Urinary bladder (tissue), 4 donors: ENCODE measurements around the gene CAPZA1. TPM values are rescaled to one million over a fixed set of nuclear protein-coding genes. Genes with fewer than 3 reads are reported as not detected.
"Not testable (repeated sequence)": the region's sequence is repeated elsewhere in the genome, so short reads cannot be mapped to it uniquely, and the experiment has no call there.

Experiments
- DNase-seq: peaks from one replicate; pipeline ENCODE4 v3.0.0-alpha.2; 2015; ENCODE audit errors: extremely low spot score
- H3K27ac ChIP-seq: one replicate; pipeline ENCODE4 v1.5.1; 2013; ENCODE audit warnings: low read depth, mild to moderate bottlenecking, moderate library complexity
- H3K36me3 ChIP-seq: one replicate; pipeline ENCODE4 v1.6.1; 2013; ENCODE audit warnings: mild to moderate bottlenecking, moderate library complexity; ENCODE audit not compliant: insufficient read depth
- H3K4me1 ChIP-seq: one replicate; pipeline ENCODE4 v1.6.1; 2013; ENCODE audit warnings: mild to moderate bottlenecking, moderate library complexity; ENCODE audit not compliant: insufficient read depth
- H3K4me3 ChIP-seq: one replicate; pipeline ENCODE4 v1.5.1; 2013; ENCODE audit warnings: low read depth, low read length
- WGBS: extraction: QIAGEN DNeasy Blood & Tissue Kit; methylation state at CpG from one replicate; pipeline ENCODE4 v1.1.7; 2013; 5-methylcytosine and 5-hydroxymethylcytosine counted together
- polyA plus RNA-seq: library from polyadenylated mRNA; stranded (reverse); fragments of 200-250 nt; gene quantifications from one replicate; pipeline ENCODE4 v1.2.3, GENCODE V29; 2013
- total RNA-seq: library from RNA; depleted of rRNA; stranded (reverse); fragments of >200 nt; gene quantifications from one replicate; pipeline ENCODE4 v1.2.3, GENCODE V29; 2014
- donor health status: healthy with polysubstance abuse.
- donor health status: healthy.

The CAPZA1 gene
- total and polyA plus RNA-seq, 2 donors, result 42.3 to 192 TPM

- H3K4me1 ChIP-seq, result no peaks in the 10 kb centered on the region
- 72% methylated on average over 4 of the region's 4 CpGs for WGBS
- H3K36me3 ChIP-seq, result no peaks in the 10 kb centered on the region
- no peak overlapping the region for H3K27ac ChIP-seq
- H3K4me3 ChIP-seq, result no peak overlapping the region
- no peak for DNase-seq
Observed at GRCh38 chr1:112637254-112638109, 17.9 kb downstream of the CAPZA1 start.

GRCh38 chr1:112638110-112638428 is 18.4 kb downstream of the CAPZA1 start:
- WGBS, result 100% methylated on average over 1 of the region's 1 CpG
- Histone ChIP-seq H3K27ac (no peak overlapping the region), H3K4me1 (no peaks in the 10 kb centered on the region), H3K36me3 (no peaks in the 10 kb centered on the region), H3K4me3 (no peak overlapping the region)
- no peak for DNase-seq

- 91% methylated on average over 23 of the region's 23 CpGs for WGBS
- not testable (repeated sequence) for H3K4me1 ChIP-seq, H3K4me3 ChIP-seq, DNase-seq, H3K27ac ChIP-seq, H3K36me3 ChIP-seq
Observed at GRCh38 chr1:112640437-112640836, 20.8 kb downstream of the CAPZA1 start.

- DNase-seq, result no peak
- Histone ChIP-seq H3K4me1 (no peaks in the 10 kb centered on the region), H3K4me3 (no peak overlapping the region), H3K36me3 (peaks cover 4% of the 10 kb centered on the region), H3K27ac (no peak overlapping the region)
- WGBS, result 73% methylated on average over 2 of the region's 2 CpGs
Observed at GRCh38 chr1:112643080-112643479, 23.4 kb downstream of the CAPZA1 start.

- Histone ChIP-seq H3K4me1 (no peaks in the 10 kb centered on the region), H3K4me3 (no peak overlapping the region), H3K36me3 (peaks cover 6% of the 10 kb centered on the region), H3K27ac (no peak overlapping the region)
- DNase-seq, result no peak
- WGBS, result 95% methylated on average over 4 of the region's 4 CpGs
Observed at GRCh38 chr1:112646225-112646624, 26.6 kb downstream of the CAPZA1 start.

- Histone ChIP-seq H3K36me3 (peaks cover 7% of the 10 kb centered on the region), H3K4me3 (no peak overlapping the region), H3K4me1 (no peaks in the 10 kb centered on the region), H3K27ac (no peak overlapping the region)
- DNase-seq, result no peak
- WGBS, result 98% methylated on average over 1 of the region's 1 CpG
Observed at GRCh38 chr1:112651205-112651604, 31.6 kb downstream of the CAPZA1 start.

- no peak for DNase-seq
- WGBS, result 74% methylated on average over 3 of the region's 3 CpGs
- Histone ChIP-seq H3K4me3 (no peak overlapping the region), H3K4me1 (no peaks in the 10 kb centered on the region), H3K36me3 (peaks cover 2% of the 10 kb centered on the region), H3K27ac (no peak overlapping the region)
Observed at GRCh38 chr1:112665857-112666256, 46.2 kb downstream of the CAPZA1 start.

GRCh38 chr1:112666946-112667345 is 47.3 kb downstream of the CAPZA1 start:
- H3K4me1 ChIP-seq, result no peaks in the 10 kb centered on the region
- H3K36me3 ChIP-seq, result peaks cover 2% of the 10 kb centered on the region
- H3K27ac ChIP-seq, result no peak overlapping the region
- DNase-seq, result no peak
- 88% methylated on average over 2 of the region's 2 CpGs for WGBS
- no peak overlapping the region for H3K4me3 ChIP-seq

- 72% methylated on average over 2 of the region's 2 CpGs for WGBS
- no peaks in the 10 kb centered on the region for H3K36me3 ChIP-seq
- no peaks in the 10 kb centered on the region for H3K4me1 ChIP-seq
- DNase-seq, result no peak
- H3K27ac ChIP-seq, result no peak overlapping the region
- H3K4me3 ChIP-seq, result no peak overlapping the region
Observed at GRCh38 chr1:112672009-112672408, 52.4 kb downstream of the CAPZA1 start.

GRCh38 chr1:112672842-112673241 is 53.2 kb downstream of the CAPZA1 start:
- 81% methylated on average over 1 of the region's 1 CpG for WGBS
- Histone ChIP-seq H3K36me3 (no peaks in the 10 kb centered on the region), H3K4me1 (no peaks in the 10 kb centered on the region), H3K4me3 (no peak overlapping the region), H3K27ac (peak overlapping the region; percentile 10)
- DNase-seq, result no peak

GRCh38 chr1:112673592-112674439 is 54.2 kb downstream of the CAPZA1 start:
- peak overlapping the region; percentile 97 for H3K4me3 ChIP-seq
- H3K4me1 ChIP-seq, result no peaks in the 10 kb centered on the region
- H3K27ac ChIP-seq, result peak overlapping the region; percentile 94
- WGBS, result 5% methylated on average over 18 of the region's 18 CpGs
- DNase-seq, result peak; percentile 41
- H3K36me3 ChIP-seq, result no peaks in the 10 kb centered on the region

GRCh38 chr1:112674440-112674985 is 54.9 kb downstream of the CAPZA1 start, which contains the start of gene MOV10:
Gene MOV10 (plus strand): TSS chr1:112674659. CDS start chr1:112674913, 254 bp downstream.
- no peaks in the 10 kb centered on the region for H3K4me1 ChIP-seq
- H3K36me3 ChIP-seq, result no peaks in the 10 kb centered on the region
- peak within 1 kb of the TSS; percentile 97 for H3K4me3 ChIP-seq
- DNase-seq, result no peak
- WGBS, result under 1% methylated on average over 30 of the region's 30 CpGs
- H3K27ac ChIP-seq, result peak within 1 kb of the TSS; percentile 94

GRCh38 chr1:112674986-112675727 is 55.5 kb downstream of the CAPZA1 start:
- Histone ChIP-seq H3K4me1 (no peaks in the 10 kb centered on the region), H3K36me3 (peaks cover 1% of the 10 kb centered on the region), H3K4me3 (peak overlapping the region; percentile 97), H3K27ac (peak overlapping the region; percentile 94)
- under 1% methylated on average over 68 of the region's 68 CpGs for WGBS
- DNase-seq, result no peak
